Loucy (cell line): ENCODE results near the gene AKAP13.
"Not testable (repeated sequence)": the region's sequence is repeated elsewhere in the genome, so short reads cannot be mapped to it uniquely, and the experiment has no call there.

ENCODE experiments used
- H2AFZ ChIP-seq: fragments of 200-600 bp; sonication (generic); 2 replicates; pipeline ENCODE4 v1.6.0; 2016; ENCODE audit warnings: antibody characterized with exemption, mild to moderate bottlenecking, low read length, moderate library complexity
- H3F3A ChIP-seq: fragments of 200-600 bp; 2 replicates; pipeline ENCODE4 v1.6.0; 2016; ENCODE audit warnings: antibody characterized with exemption, low read depth, mild to moderate bottlenecking
- H3K27me3 ChIP-seq: fragments of 200-600 bp; sonication (generic); 2 replicates; pipeline ENCODE4 v1.6.1; 2014; ENCODE audit warnings: low read length, mild to moderate bottlenecking; ENCODE audit not compliant: insufficient read depth, poor library complexity, severe bottlenecking
- H3K36me3 ChIP-seq: fragments of 200-600 bp; sonication (generic); 2 replicates; pipeline ENCODE4 v1.6.1; 2016; ENCODE audit warnings: low read length; ENCODE audit not compliant: insufficient read depth
- H3K4me1 ChIP-seq: fragments of 200-600 bp; sonication (generic); 2 replicates; pipeline ENCODE4 v1.5.1; 2014; ENCODE audit warnings: low read length, mild to moderate bottlenecking; ENCODE audit not compliant: insufficient read depth, poor library complexity, severe bottlenecking
- H3K4me2 ChIP-seq: fragments of 200-600 bp; sonication (generic); 2 replicates; pipeline ENCODE4 v1.6.0; 2014; ENCODE audit warnings: antibody characterized with exemption, low read length, low read depth, mild to moderate bottlenecking; ENCODE audit not compliant: poor library complexity, severe bottlenecking
- H3K4me3 ChIP-seq: fragments of 200-600 bp; sonication (generic); 2 replicates; pipeline ENCODE4 v1.5.1; 2014; ENCODE audit warnings: low read length, mild to moderate bottlenecking, mixed read lengths; ENCODE audit not compliant: poor library complexity, severe bottlenecking
- H3K79me2 ChIP-seq: fragments of 200-600 bp; sonication (generic); 2 replicates; pipeline ENCODE4 v1.6.1; 2014; ENCODE audit warnings: low read length; ENCODE audit not compliant: insufficient read depth
- H3K9ac ChIP-seq: fragments of 200-600 bp; sonication (generic); 2 replicates; pipeline ENCODE4 v1.6.0; 2014; ENCODE audit warnings: mild to moderate bottlenecking, low read depth, low read length, moderate library complexity; ENCODE audit not compliant: poor library complexity, severe bottlenecking
- H3K9me2 ChIP-seq: fragments of 200-600 bp; sonication (generic); replicated peaks from 2 replicates; pipeline ENCODE4 v1.6.1; 2016; ENCODE audit warnings: low read depth, low read length, mixed read lengths
- H3K9me3 ChIP-seq: fragments of 200-600 bp; sonication (generic); 2 replicates; pipeline ENCODE4 v1.6.1; 2014; ENCODE audit warnings: mild to moderate bottlenecking, antibody characterized with exemption, low read length, low read depth; ENCODE audit not compliant: insufficient read depth
- H4K20me1 ChIP-seq: fragments of 200-600 bp; sonication (generic); 2 replicates; pipeline ENCODE4 v1.6.0; 2014; ENCODE audit warnings: antibody characterized with exemption, low read length, mild to moderate bottlenecking; ENCODE audit not compliant: insufficient read depth, poor library complexity, severe bottlenecking
- EZH2phosphoT487 ChIP-seq: fragments of 200-600 bp; IDR thresholded peaks from 2 replicates; pipeline ENCODE4 v1.6.1; 2018; ENCODE audit warnings: antibody characterized with exemption, mild to moderate bottlenecking, moderate library complexity, borderline replicate concordance
- TF ChIP-seq, protein P1 (sequence below): fragments of 200-600 bp; sonication (generic); conservative IDR thresholded peaks from 2 replicates; pipeline ENCODE4 v1.5.1; 2014; ENCODE audit warnings: mild to moderate bottlenecking, antibody characterized with exemption, low read length

AKAP13 gene

GRCh38 chr15:85340852-85341251 is 39.6 kb upstream of the AKAP13 start:
- Histone ChIP-seq H3K4me1 (no peaks in the 10 kb centered on the region), H3K4me3 (no peak overlapping the region), H3K79me2 (no peaks in the 10 kb centered on the region), H3K4me2 (no peak overlapping the region), H3F3A (no peaks in the 10 kb centered on the region), H3K9me3 (no peaks in the 10 kb centered on the region), H3K9ac (no peak overlapping the region), H3K9me2 (no peaks in the 10 kb centered on the region), H2AFZ (no peak overlapping the region), H3K27me3 (no peaks in the 10 kb centered on the region), H3K36me3 (no peaks in the 10 kb centered on the region), H4K20me1 (no peaks in the 10 kb centered on the region)
- no peak for TF ChIP-seq EZH2phosphoT487
- TF ChIP-seq, protein P1, sequence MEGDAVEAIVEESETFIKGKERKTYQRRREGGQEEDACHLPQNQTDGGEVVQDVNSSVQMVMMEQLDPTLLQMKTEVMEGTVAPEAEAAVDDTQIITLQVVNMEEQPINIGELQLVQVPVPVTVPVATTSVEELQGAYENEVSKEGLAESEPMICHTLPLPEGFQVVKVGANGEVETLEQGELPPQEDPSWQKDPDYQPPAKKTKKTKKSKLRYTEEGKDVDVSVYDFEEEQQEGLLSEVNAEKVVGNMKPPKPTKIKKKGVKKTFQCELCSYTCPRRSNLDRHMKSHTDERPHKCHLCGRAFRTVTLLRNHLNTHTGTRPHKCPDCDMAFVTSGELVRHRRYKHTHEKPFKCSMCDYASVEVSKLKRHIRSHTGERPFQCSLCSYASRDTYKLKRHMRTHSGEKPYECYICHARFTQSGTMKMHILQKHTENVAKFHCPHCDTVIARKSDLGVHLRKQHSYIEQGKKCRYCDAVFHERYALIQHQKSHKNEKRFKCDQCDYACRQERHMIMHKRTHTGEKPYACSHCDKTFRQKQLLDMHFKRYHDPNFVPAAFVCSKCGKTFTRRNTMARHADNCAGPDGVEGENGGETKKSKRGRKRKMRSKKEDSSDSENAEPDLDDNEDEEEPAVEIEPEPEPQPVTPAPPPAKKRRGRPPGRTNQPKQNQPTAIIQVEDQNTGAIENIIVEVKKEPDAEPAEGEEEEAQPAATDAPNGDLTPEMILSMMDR = no peak

DNA sequence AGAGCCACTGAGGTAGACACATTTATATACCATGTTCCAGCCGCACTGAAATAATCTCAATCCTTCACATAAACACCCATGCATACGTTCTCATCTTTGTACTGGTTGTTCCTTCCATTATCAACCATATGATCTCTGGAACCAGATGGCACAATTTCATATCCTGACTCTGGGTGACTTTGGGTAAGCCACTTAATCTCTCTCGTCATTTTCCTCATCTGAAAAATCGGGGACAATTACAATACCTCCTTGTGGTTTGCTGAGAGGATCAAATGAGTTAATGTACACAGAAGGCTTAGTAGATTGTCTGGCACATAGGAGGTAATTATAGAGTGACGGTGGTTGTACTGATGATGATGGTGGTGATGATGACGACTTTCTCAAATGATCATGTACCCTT is 38.2 kb upstream of the AKAP13 start:
- not testable (repeated sequence) for H3K4me3 ChIP-seq, H4K20me1 ChIP-seq, H3K9me3 ChIP-seq, H3K36me3 ChIP-seq, H3K9me2 ChIP-seq, H3K4me1 ChIP-seq, H3K79me2 ChIP-seq, H3K9ac ChIP-seq, H3F3A ChIP-seq, H3K27me3 ChIP-seq, H3K4me2 ChIP-seq, H2AFZ ChIP-seq

DNA sequence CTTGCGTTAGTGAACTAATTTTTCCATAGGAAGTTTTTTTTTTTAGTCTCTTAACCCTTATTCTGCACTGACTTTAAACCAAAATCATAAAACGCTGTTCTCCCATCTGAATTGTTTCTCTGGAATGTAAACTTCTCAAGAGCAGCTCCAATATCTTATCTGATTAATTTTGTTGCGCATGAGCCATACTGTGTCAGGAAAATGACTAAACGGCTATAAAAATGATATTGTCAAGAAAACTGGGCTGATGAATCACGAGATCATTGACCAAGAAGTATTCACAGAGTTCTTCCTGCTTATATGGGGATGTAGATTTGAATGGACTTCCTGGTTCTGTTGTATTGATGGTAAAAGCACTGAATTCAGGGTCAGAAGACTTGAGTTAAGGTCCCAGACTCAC is 37.0 kb upstream of the AKAP13 start:
- H4K20me1 ChIP-seq, H3K9me3 ChIP-seq, H3K9ac ChIP-seq, H2AFZ ChIP-seq, H3K4me1 ChIP-seq, H3K79me2 ChIP-seq, H3K4me2 ChIP-seq, H3F3A ChIP-seq, H3K4me3 ChIP-seq, H3K36me3 ChIP-seq, H3K27me3 ChIP-seq, H3K9me2 ChIP-seq: not testable (repeated sequence)

GRCh38 chr15:85344241-85344640 is 36.2 kb upstream of the AKAP13 start:
- H3K9me2 ChIP-seq, H3K27me3 ChIP-seq, H3K4me1 ChIP-seq, H3F3A ChIP-seq, H4K20me1 ChIP-seq, H3K4me3 ChIP-seq, H3K79me2 ChIP-seq, H3K36me3 ChIP-seq, H3K9me3 ChIP-seq, H3K9ac ChIP-seq, H2AFZ ChIP-seq, H3K4me2 ChIP-seq: not testable (repeated sequence)

- not testable (repeated sequence) for H2AFZ ChIP-seq, H3F3A ChIP-seq, H3K4me2 ChIP-seq, H3K27me3 ChIP-seq, H3K9ac ChIP-seq, H3K79me2 ChIP-seq, H3K36me3 ChIP-seq, H3K4me3 ChIP-seq, H4K20me1 ChIP-seq, H3K9me2 ChIP-seq, H3K4me1 ChIP-seq, H3K9me3 ChIP-seq
These were observed 35.7 kb upstream of the AKAP13 start for GRCh38 chr15:85344653-85345114.

DNA sequence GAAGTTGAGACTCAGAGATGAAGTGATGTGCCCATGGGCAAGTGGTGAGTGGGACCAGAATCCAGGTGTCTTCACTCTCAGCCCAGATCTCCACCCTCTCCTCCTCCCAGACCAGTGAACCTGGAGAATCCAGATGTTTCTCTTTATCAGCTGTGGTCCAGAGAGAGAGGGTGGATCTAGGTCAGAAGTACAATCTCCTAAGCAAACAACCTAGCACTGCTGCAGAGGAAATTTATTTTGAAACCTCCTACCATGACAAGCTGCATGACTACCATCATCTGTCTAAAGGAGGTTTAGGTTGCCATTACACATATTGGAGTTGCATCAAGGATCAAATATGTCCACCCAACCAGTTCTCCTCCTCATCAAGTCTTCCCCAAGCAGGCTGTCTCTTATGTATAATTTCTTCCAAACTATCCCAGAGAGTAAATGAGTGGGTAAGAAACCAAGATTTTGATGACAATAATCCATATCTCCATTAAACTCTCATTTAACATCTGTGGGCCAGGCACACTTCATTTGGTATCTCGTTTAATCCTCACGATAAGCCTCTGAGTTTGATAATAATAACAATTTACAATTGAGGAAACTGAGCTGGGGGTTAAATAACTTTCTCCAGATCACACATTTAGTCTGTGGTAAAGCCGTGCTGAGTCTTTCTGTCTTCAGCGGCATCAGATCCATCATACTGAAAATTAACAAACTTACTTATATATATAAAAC is 35.0 kb upstream of the AKAP13 start:
- not testable (repeated sequence) for H3K27me3 ChIP-seq, H3K9ac ChIP-seq, H3K4me3 ChIP-seq, H3K9me3 ChIP-seq, H3K9me2 ChIP-seq, H3F3A ChIP-seq, H3K79me2 ChIP-seq, H3K4me1 ChIP-seq, H2AFZ ChIP-seq, H3K4me2 ChIP-seq, H4K20me1 ChIP-seq, H3K36me3 ChIP-seq
